Kidney epithelial cell (primary cell): ENCODE data around the gene ATF7IP2. TPM values are rescaled to one million over a fixed set of nuclear protein-coding genes. Genes with fewer than 3 reads are reported as not detected.

Experiments used
- DNase-seq: peaks from one replicate; pipeline ENCODE4 v3.0.0-alpha.2; 2010; ENCODE audit warnings: low read depth
- H3K27me3 ChIP-seq: 2 replicates; pipeline ENCODE4 v1.6.0; 2011; ENCODE audit warnings: low read length; ENCODE audit not compliant: control insufficient read depth, insufficient read depth
- H3K36me3 ChIP-seq: 2 replicates; pipeline ENCODE4 v1.5.1; 2011; ENCODE audit warnings: low read length; ENCODE audit not compliant: control insufficient read depth, insufficient read depth
- H3K4me3 ChIP-seq: 2 replicates; pipeline ENCODE4 v1.5.1; 2011; ENCODE audit warnings: low read depth, mild to moderate bottlenecking, control low read depth, low read length
- CTCF ChIP-seq: IDR thresholded peaks from 2 replicates; pipeline ENCODE4 v1.5.1; 2011; ENCODE audit warnings: mild to moderate bottlenecking, moderate library complexity, low read length, control low read depth, inconsistent platforms; ENCODE audit not compliant: insufficient read depth, poor library complexity, severe bottlenecking
- total RNA-seq: library from RNA; depleted of rRNA; stranded (reverse); fragments of >200 nt; gene quantifications from 2 replicates; pipeline ENCODE4 v1.2.3, GENCODE V29; 2015

ATF7IP2 gene
- total RNA-seq, 1 donor from 2014 or later, result 4.6 TPM

DNA sequence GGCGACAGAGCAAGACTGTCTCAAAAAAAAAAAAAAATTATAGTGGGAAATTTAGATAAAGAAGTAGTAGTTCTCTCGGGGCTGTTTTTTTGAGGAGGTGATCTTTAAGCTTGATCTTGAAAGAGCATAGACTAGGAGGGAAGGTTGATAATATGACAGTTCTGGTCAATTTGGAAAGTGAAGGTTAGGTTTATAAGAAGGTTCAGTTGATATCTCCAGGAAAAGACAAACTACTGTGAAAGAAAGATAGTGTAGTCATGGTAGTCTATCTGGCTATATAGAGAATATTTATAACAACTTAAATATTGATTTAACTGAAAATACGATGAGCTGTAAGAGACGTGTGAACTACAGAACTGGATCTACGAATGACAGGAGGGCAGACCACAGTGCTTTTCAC, 3.1 kb downstream of the ATF7IP2 start:
- no peak for TF ChIP-seq CTCF
- no peaks in the 10 kb centered on the region for H3K27me3 ChIP-seq
- DNase-seq, result no peak
- H3K36me3 ChIP-seq, result no peaks in the 10 kb centered on the region
- H3K4me3 ChIP-seq, result no peak overlapping the region

- Histone ChIP-seq H3K4me3 (no peak overlapping the region), H3K36me3 (no peaks in the 10 kb centered on the region), H3K27me3 (no peaks in the 10 kb centered on the region)
- no peak for TF ChIP-seq CTCF
- DNase-seq, result no peak
Measured at GRCh38 chr16:10390330-10390729, 4.5 kb downstream of the ATF7IP2 start.

GRCh38 chr16:10390867-10391266, 5.0 kb downstream of the ATF7IP2 start:
- H3K36me3 ChIP-seq, result no peaks in the 10 kb centered on the region
- no peak for TF ChIP-seq CTCF
- DNase-seq, result no peak
- H3K27me3 ChIP-seq, result no peaks in the 10 kb centered on the region
- H3K4me3 ChIP-seq, result no peak overlapping the region

- Histone ChIP-seq H3K36me3 (no peaks in the 10 kb centered on the region), H3K4me3 (no peak overlapping the region), H3K27me3 (no peaks in the 10 kb centered on the region)
- DNase-seq, result no peak
- TF ChIP-seq CTCF, result no peak
Measured at GRCh38 chr16:10391339-10391738, 5.5 kb downstream of the ATF7IP2 start.

DNA sequence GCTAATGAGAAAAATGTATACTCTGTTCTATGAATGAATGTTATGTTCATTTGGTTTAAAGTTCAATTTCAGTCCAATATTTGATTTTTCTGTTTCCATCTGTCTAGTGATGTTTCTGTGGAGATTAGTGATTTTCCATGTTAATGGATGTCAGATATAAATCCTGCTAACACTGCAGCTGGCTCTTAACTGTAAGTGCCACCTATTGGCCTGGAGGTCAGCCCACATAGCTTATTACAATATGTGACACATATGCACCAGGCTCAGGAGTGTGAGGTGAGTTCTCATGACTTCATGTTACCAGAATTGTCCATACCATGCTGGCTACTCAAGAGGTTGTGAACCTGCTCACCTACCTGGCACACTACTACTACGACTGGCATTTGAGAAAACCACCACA, 17.1 kb downstream of the ATF7IP2 start:
- Histone ChIP-seq H3K4me3 (no peak overlapping the region), H3K27me3 (no peaks in the 10 kb centered on the region), H3K36me3 (no peaks in the 10 kb centered on the region)
- no peak for DNase-seq
- no peak for TF ChIP-seq CTCF

- Histone ChIP-seq H3K4me3 (no peak overlapping the region), H3K27me3 (no peaks in the 10 kb centered on the region), H3K36me3 (no peaks in the 10 kb centered on the region)
- TF ChIP-seq CTCF, result no peak
- DNase-seq, result no peak
Measured at GRCh38 chr16:10405386-10405939, 19.6 kb downstream of the ATF7IP2 start.
